Superior temporal gyrus (tissue), 1 donor: ENCODE results near the gene CAVIN1.
"Not testable (repeated sequence)": the region's sequence is repeated elsewhere in the genome, so short reads cannot be mapped to it uniquely, and the experiment has no call there.

Experiments
- DNase-seq: peaks from one replicate; pipeline ENCODE4 v3.0.0-alpha.2; 2016; ENCODE audit errors: extremely low spot score

Gene CAVIN1

GRCh38 chr17:42422958-42423712 is at the start of gene CAVIN1:
TSS of gene CAVIN1 (minus strand) at chr17:42423256. CDS start at chr17:42423097, 159 bp downstream.
- peak; percentile 83 for DNase-seq

- DNase-seq: no peak
Measured at GRCh38 chr17:42467889-42468288, 44.8 kb upstream of the CAVIN1 start.

- no peak for DNase-seq
Measured at GRCh38 chr17:42463976-42464400, 40.9 kb upstream of the CAVIN1 start.

GRCh38 chr17:42460371-42460770 is 37.3 kb upstream of the CAVIN1 start:
- DNase-seq: peak; percentile 67

- peak; percentile 82 for DNase-seq
Measured at GRCh38 chr17:42459801-42460281, 36.8 kb upstream of the CAVIN1 start.

- peak; percentile 85 for DNase-seq
Measured at GRCh38 chr17:42459256-42459800, 36.3 kb upstream of the CAVIN1 start.

GRCh38 chr17:42458497-42459255 is 35.6 kb upstream of the CAVIN1 start, which contains the start of gene ATP6V0A1:
TSS of gene ATP6V0A1 (plus strand) at chr17:42458878. CDS start at chr17:42460895, 2,017 bp downstream.
- DNase-seq: peak; percentile 85

GRCh38 chr17:42457107-42457792 is 34.2 kb upstream of the CAVIN1 start:
- DNase-seq: peak; percentile 31

- peak; percentile 34 for DNase-seq
Measured at GRCh38 chr17:42456223-42457106, 33.4 kb upstream of the CAVIN1 start.

GRCh38 chr17:42454987-42455386 is 31.9 kb upstream of the CAVIN1 start:
- DNase-seq: not testable (repeated sequence)

GRCh38 chr17:42453439-42453838 is 30.4 kb upstream of the CAVIN1 start:
- DNase-seq: no peak

GRCh38 chr17:42451270-42451669 is 28.2 kb upstream of the CAVIN1 start:
- DNase-seq: not testable (repeated sequence)

GRCh38 chr17:42449838-42450237 is 26.8 kb upstream of the CAVIN1 start:
- not testable (repeated sequence) for DNase-seq

- DNase-seq: not testable (repeated sequence)
Measured at GRCh38 chr17:42449176-42449575, 26.1 kb upstream of the CAVIN1 start.

GRCh38 chr17:42442196-42442565 is 19.1 kb upstream of the CAVIN1 start:
- DNase-seq: no peak

GRCh38 chr17:42441371-42442195 is 18.5 kb upstream of the CAVIN1 start:
- DNase-seq: no peak

- DNase-seq: no peak
Measured at GRCh38 chr17:42438600-42439567, 15.8 kb upstream of the CAVIN1 start.

- no peak for DNase-seq
Measured at GRCh38 chr17:42436391-42436790, 13.3 kb upstream of the CAVIN1 start.

- no peak for DNase-seq
Measured at GRCh38 chr17:42431758-42432161, 8.7 kb upstream of the CAVIN1 start.
